Activated CD4-positive, alpha-beta T cell treated with anti-CD3 and anti-CD28 coated beads, Interleukin-2, amount 10 ng/mL, durations not matched to agents 24 days and 14 days (primary cell): ENCODE results near the gene PIGA. TPM values are rescaled to one million over a fixed set of nuclear protein-coding genes. Genes with fewer than 3 reads are reported as not detected.
A peak's percentile ranks its signal among the peaks of the same experiment; 100 is the strongest.

Experiments used
- DNase-seq: peaks from one replicate; pipeline ENCODE4 v3.0.0; 2022
- H3K27ac Mint-ChIP-seq: one replicate; pipeline ENCODE4 v1.8.0; 2022; ENCODE audit warnings: mild to moderate bottlenecking, mixed read lengths
- H3K27me3 Mint-ChIP-seq: one replicate; pipeline ENCODE4 v1.8.0; 2022; ENCODE audit warnings: mixed read lengths
- H3K36me3 Mint-ChIP-seq: one replicate; pipeline ENCODE4 v1.8.0; 2022; ENCODE audit warnings: low read depth, mild to moderate bottlenecking, mixed read lengths
- H3K4me1 Mint-ChIP-seq: one replicate; pipeline ENCODE4 v1.8.0; 2021; ENCODE audit warnings: mixed read lengths
- H3K4me3 Mint-ChIP-seq: one replicate; pipeline ENCODE4 v1.8.0; 2022; ENCODE audit warnings: mild to moderate bottlenecking, moderate library complexity, mixed read lengths
- H3K9me3 Mint-ChIP-seq: one replicate; pipeline ENCODE4 v1.8.0; 2021; ENCODE audit warnings: mixed read lengths
- intact Hi-C: fragments of 100-400 bp; cut with micrococcal nuclease; formaldehyde crosslinking; loops from one replicate; pipeline ENCODE4 v1.15.1; 2023
- total RNA-seq: library from RNA; stranded (reverse); gene quantifications from 2 replicates; pipeline ENCODE4 v1.2.3, GENCODE V29; 2022

Gene PIGA
- total RNA-seq, 1 donor from 2014 or later, result 29.4 TPM

- H3K9me3 Mint-ChIP-seq, result no peaks in the 10 kb centered on the region
- no peak overlapping the region for H3K4me3 Mint-ChIP-seq
- no peak for DNase-seq
- no peaks in the 10 kb centered on the region for H3K36me3 Mint-ChIP-seq
- intact Hi-C loops, result no loop called here
- H3K27me3 Mint-ChIP-seq, result peaks cover 24% of the 10 kb centered on the region
- no peak overlapping the region for H3K27ac Mint-ChIP-seq
- H3K4me1 Mint-ChIP-seq, result no peaks in the 10 kb centered on the region
Measured at GRCh38 chrX:15343075-15343476, 7.8 kb upstream of the PIGA start.

- Mint-ChIP-seq H3K4me3 (no peak overlapping the region), H3K4me1 (peaks cover 4% of the 10 kb centered on the region), H3K27ac (no peak overlapping the region), H3K9me3 (no peaks in the 10 kb centered on the region), H3K36me3 (no peaks in the 10 kb centered on the region), H3K27me3 (peaks cover 29% of the 10 kb centered on the region)
- no peak for DNase-seq
- intact Hi-C loops, result no loop called here
Measured at GRCh38 chrX:15340867-15341266, 5.5 kb upstream of the PIGA start.

- Mint-ChIP-seq H3K4me3 (peak overlapping the region; percentile 94), H3K27me3 (peaks cover 15% of the 10 kb centered on the region), H3K9me3 (no peaks in the 10 kb centered on the region), H3K36me3 (peaks cover 3% of the 10 kb centered on the region), H3K4me1 (peaks cover 9% of the 10 kb centered on the region), H3K27ac (peak overlapping the region; percentile 74)
- DNase-seq, result peak; percentile 77
- intact Hi-C loops, result loop anchor here (10.0 kb wide), 3 partner anchors 181 to 519 kb away; partner anchors contain the start of genes AP1S2, FANCB and MOSPD2
Measured at GRCh38 chrX:15336023-15336413, 695 bp upstream of the PIGA start.

- H3K27ac Mint-ChIP-seq, result peak overlapping the region; percentile 94
- H3K36me3 Mint-ChIP-seq, result peaks cover 3% of the 10 kb centered on the region
- peak; percentile 72 for DNase-seq
- H3K9me3 Mint-ChIP-seq, result no peaks in the 10 kb centered on the region
- H3K27me3 Mint-ChIP-seq, result peaks cover 8% of the 10 kb centered on the region
- peaks cover 9% of the 10 kb centered on the region for H3K4me1 Mint-ChIP-seq
- H3K4me3 Mint-ChIP-seq, result peak overlapping the region; percentile 94
- intact Hi-C loops, result loop anchor here (10.0 kb wide), 3 partner anchors 180 to 520 kb away; partner anchors contain the start of genes AP1S2, FANCB and MOSPD2
Measured at GRCh38 chrX:15334561-15334960, 762 bp downstream of the PIGA start.

- H3K27ac Mint-ChIP-seq, result no peak overlapping the region
- H3K36me3 Mint-ChIP-seq, result peaks cover 18% of the 10 kb centered on the region
- no peak overlapping the region for H3K4me3 Mint-ChIP-seq
- intact Hi-C loops, result no loop called here
- no peaks in the 10 kb centered on the region for H3K27me3 Mint-ChIP-seq
- DNase-seq, result no peak
- H3K9me3 Mint-ChIP-seq, result no peaks in the 10 kb centered on the region
- H3K4me1 Mint-ChIP-seq, result peaks cover 4% of the 10 kb centered on the region
Measured at GRCh38 chrX:15328821-15329220, 6.5 kb downstream of the PIGA start.

- H3K4me3 Mint-ChIP-seq, result no peak overlapping the region
- peaks cover 19% of the 10 kb centered on the region for H3K36me3 Mint-ChIP-seq
- no peak overlapping the region for H3K27ac Mint-ChIP-seq
- no peaks in the 10 kb centered on the region for H3K9me3 Mint-ChIP-seq
- H3K27me3 Mint-ChIP-seq, result no peaks in the 10 kb centered on the region
- no peak for DNase-seq
- intact Hi-C loops, result no loop called here
- H3K4me1 Mint-ChIP-seq, result peaks cover 4% of the 10 kb centered on the region
Measured at GRCh38 chrX:15328131-15328530, 7.2 kb downstream of the PIGA start.

- DNase-seq, result no peak
- intact Hi-C loops, result no loop called here
- H3K27ac Mint-ChIP-seq, result no peak overlapping the region
- no peaks in the 10 kb centered on the region for H3K9me3 Mint-ChIP-seq
- H3K27me3 Mint-ChIP-seq, result no peaks in the 10 kb centered on the region
- no peaks in the 10 kb centered on the region for H3K4me1 Mint-ChIP-seq
- peaks cover 22% of the 10 kb centered on the region for H3K36me3 Mint-ChIP-seq
- no peak overlapping the region for H3K4me3 Mint-ChIP-seq
Measured at GRCh38 chrX:15322472-15322871, 12.9 kb downstream of the PIGA start.

GRCh38 chrX:15322072-15322471 lies 13.3 kb downstream of the PIGA start:
- H3K27ac Mint-ChIP-seq, result no peak overlapping the region
- no peak overlapping the region for H3K4me3 Mint-ChIP-seq
- DNase-seq, result no peak
- intact Hi-C loops, result no loop called here
- H3K4me1 Mint-ChIP-seq, result no peaks in the 10 kb centered on the region
- peaks cover 21% of the 10 kb centered on the region for H3K36me3 Mint-ChIP-seq
- no peaks in the 10 kb centered on the region for H3K27me3 Mint-ChIP-seq
- H3K9me3 Mint-ChIP-seq, result no peaks in the 10 kb centered on the region

- no peak for DNase-seq
- intact Hi-C loops, result no loop called here
- H3K9me3 Mint-ChIP-seq, result no peaks in the 10 kb centered on the region
- no peak overlapping the region for H3K27ac Mint-ChIP-seq
- no peaks in the 10 kb centered on the region for H3K27me3 Mint-ChIP-seq
- no peak overlapping the region for H3K4me3 Mint-ChIP-seq
- H3K36me3 Mint-ChIP-seq, result peaks cover 21% of the 10 kb centered on the region
- H3K4me1 Mint-ChIP-seq, result no peaks in the 10 kb centered on the region
Measured at GRCh38 chrX:15321447-15321846, 13.9 kb downstream of the PIGA start.

GRCh38 chrX:15320297-15320696 lies 15.0 kb downstream of the PIGA start:
- no peaks in the 10 kb centered on the region for H3K9me3 Mint-ChIP-seq
- no peaks in the 10 kb centered on the region for H3K27me3 Mint-ChIP-seq
- intact Hi-C loops, result no loop called here
- no peak overlapping the region for H3K4me3 Mint-ChIP-seq
- H3K36me3 Mint-ChIP-seq, result peaks cover 19% of the 10 kb centered on the region
- no peak overlapping the region for H3K27ac Mint-ChIP-seq
- DNase-seq, result no peak
- no peaks in the 10 kb centered on the region for H3K4me1 Mint-ChIP-seq

- no peaks in the 10 kb centered on the region for H3K9me3 Mint-ChIP-seq
- no peak for DNase-seq
- H3K27ac Mint-ChIP-seq, result no peak overlapping the region
- H3K4me3 Mint-ChIP-seq, result no peak overlapping the region
- intact Hi-C loops, result no loop called here
- no peaks in the 10 kb centered on the region for H3K4me1 Mint-ChIP-seq
- peaks cover 15% of the 10 kb centered on the region for H3K36me3 Mint-ChIP-seq
- H3K27me3 Mint-ChIP-seq, result no peaks in the 10 kb centered on the region
Measured at GRCh38 chrX:15319075-15319474, 16.2 kb downstream of the PIGA start.

GRCh38 chrX:15315509-15315908 lies 19.8 kb downstream of the PIGA start, which contains the start of gene ASB11:
TSS of gene ASB11 (minus strand) at chrX:15315640. CDS start at chrX:15315605, 35 bp downstream.
- peaks cover 5% of the 10 kb centered on the region for H3K36me3 Mint-ChIP-seq
- intact Hi-C loops, result no loop called here
- no peaks in the 10 kb centered on the region for H3K4me1 Mint-ChIP-seq
- no peaks in the 10 kb centered on the region for H3K9me3 Mint-ChIP-seq
- no peak for DNase-seq
- no peak within 1 kb of the TSS for H3K4me3 Mint-ChIP-seq
- no peaks in the 10 kb centered on the region for H3K27me3 Mint-ChIP-seq
- H3K27ac Mint-ChIP-seq, result no peak within 1 kb of the TSS

GRCh38 chrX:15314472-15314871 lies 20.9 kb downstream of the PIGA start:
- no peaks in the 10 kb centered on the region for H3K4me1 Mint-ChIP-seq
- H3K4me3 Mint-ChIP-seq, result no peak overlapping the region
- H3K36me3 Mint-ChIP-seq, result peaks cover 2% of the 10 kb centered on the region
- no peak for DNase-seq
- H3K27me3 Mint-ChIP-seq, result no peaks in the 10 kb centered on the region
- H3K27ac Mint-ChIP-seq, result no peak overlapping the region
- intact Hi-C loops, result no loop called here
- no peaks in the 10 kb centered on the region for H3K9me3 Mint-ChIP-seq

- no peak overlapping the region for H3K27ac Mint-ChIP-seq
- intact Hi-C loops, result no loop called here
- DNase-seq, result no peak
Measured at GRCh38 chrX:15311119-15311518, 24.2 kb downstream of the PIGA start.

GRCh38 chrX:15310117-15310516 lies 25.2 kb downstream of the PIGA start:
- no peak for DNase-seq
- Mint-ChIP-seq H3K9me3 (no peaks in the 10 kb centered on the region), H3K27ac (no peak overlapping the region), H3K36me3 (no peaks in the 10 kb centered on the region), H3K4me1 (no peaks in the 10 kb centered on the region), H3K4me3 (no peak overlapping the region), H3K27me3 (no peaks in the 10 kb centered on the region)
- intact Hi-C loops, result no loop called here

More at GRCh38 chrX:15311119-15311518, 24.2 kb downstream of the PIGA start:
- Mint-ChIP-seq H3K4me1 (no peaks in the 10 kb centered on the region), H3K4me3 (no peak overlapping the region), H3K36me3 (no peaks in the 10 kb centered on the region), H3K9me3 (no peaks in the 10 kb centered on the region), H3K27me3 (no peaks in the 10 kb centered on the region)
